NCI-H2107 (cell line): ENCODE data around the gene CAMK2B.

Experiments
- DNase-seq: peaks from one replicate; lab custom pipeline; 2025; lab: John Stamatoyannopoulos, UW

CAMK2B gene

DNA sequence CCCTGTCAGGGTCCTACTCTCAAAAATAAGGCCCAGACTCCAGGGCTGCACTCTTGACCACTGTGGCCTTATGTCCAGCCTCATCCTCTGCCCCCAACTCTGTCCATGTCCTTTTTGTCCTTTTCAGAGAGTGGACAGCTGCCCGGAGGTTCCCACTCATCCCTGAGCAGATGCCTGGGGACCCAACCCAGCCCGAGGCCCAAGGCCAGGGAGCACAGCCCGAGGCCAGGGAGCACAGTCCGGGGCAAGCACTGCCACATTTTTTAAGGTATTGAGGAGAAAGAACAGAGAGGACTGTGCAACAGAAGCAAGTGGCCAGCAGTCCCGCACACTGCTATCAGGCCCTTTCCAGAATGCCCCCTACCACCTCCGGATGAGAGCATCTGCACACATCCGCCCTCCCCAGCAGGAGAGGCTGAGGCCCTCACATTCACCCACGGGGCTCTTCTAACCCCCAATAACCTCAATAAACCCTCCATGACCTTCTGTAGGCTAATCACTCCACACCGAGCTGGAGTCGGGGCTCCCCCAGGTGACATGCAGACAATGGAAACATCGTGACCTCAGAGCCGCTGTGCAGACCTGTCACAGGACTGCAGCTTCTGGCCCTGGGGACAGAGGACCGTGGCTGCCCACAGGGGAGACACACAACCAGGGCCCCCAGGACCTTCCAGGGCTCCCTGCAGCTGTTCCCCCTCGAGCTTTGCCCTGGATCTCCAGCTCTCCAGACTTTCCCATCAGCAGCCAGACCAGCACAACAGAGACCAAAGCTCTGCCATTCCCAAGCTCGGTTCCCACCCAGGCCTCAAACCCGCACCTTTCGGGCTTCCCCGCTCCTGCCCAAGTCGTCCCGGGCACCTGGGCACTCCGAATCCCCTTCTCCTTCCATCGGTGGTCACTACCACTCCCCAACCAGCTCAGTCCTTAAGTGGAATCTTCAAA, 51.4 kb downstream of the CAMK2B start:
- DNase-seq: no peak

DNA sequence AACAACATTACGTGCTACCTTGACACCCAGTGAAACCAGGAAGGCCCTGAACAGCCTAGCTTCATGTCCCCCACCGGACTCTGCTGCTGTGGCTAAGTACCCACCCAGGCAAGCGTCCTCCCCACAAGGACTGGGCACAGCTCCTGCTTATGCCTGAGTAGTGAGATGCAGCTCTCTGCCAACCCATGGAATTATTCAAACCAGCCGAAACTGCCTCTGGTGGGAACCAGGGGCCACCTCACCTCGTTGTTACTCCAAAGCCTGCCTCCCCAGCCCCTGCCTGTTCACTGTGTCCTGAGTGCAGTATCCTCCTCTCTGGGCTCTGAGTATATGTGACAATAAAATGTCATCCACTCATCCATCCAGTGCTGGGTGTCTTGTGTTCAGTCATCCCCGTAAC, 52.4 kb downstream of the CAMK2B start:
- DNase-seq: no peak

GRCh38 chr7:44272456-44272855, 52.9 kb downstream of the CAMK2B start:
- no peak for DNase-seq

DNA sequence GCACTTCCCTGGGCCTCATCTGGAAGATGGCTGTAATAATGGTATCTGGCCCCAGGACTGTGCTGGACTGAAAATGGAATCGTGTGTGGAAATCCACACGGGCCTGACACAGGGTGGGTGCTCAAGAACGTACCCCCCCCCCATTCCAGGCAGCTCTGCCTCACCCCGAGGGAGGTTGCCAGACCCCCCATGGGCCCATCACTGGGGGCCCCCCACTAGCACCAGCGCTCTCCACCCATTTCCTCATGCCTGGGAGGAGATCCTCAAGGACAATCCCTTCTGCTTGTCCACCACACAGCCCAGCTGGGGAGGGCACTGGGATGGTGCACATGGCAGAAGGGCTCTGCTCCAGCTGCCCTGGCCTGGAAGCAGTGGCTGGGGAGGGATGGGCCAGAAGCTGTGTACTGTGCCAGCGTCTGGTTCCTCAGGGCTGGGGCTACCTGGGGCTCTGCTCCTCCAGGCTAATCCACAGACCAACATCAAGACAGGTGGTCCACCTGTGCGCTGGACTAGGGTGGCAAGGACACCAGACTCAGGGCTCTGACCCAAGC, 55.4 kb downstream of the CAMK2B start:
- DNase-seq: no peak

DNA sequence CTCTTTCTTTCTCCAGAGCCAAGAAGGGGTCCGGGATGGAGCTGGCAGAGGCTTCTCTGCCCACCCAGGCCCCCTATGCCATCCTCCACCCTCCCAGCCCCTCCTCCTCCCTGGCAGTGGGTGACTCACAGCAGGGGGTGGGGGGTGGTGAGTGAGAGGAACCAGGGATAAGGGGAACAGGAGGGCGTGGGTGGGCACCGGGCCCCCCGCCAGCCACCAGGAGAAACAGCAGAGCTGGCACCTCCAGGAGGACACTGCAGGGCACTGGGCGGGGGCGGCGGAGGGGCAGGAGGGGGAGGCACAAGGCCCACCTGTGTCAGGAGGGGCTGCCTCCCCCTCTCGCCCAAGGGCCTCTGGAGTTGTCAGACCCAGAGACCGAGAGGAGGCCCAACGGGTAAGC, 56.0 kb downstream of the CAMK2B start:
- no peak for DNase-seq

- DNase-seq: no peak
Measured at GRCh38 chr7:44268671-44269070, 56.7 kb downstream of the CAMK2B start.

- no peak for DNase-seq
Measured at GRCh38 chr7:44267719-44268421, 57.5 kb downstream of the CAMK2B start.

- DNase-seq: no peak
Measured at GRCh38 chr7:44267178-44267577, 58.2 kb downstream of the CAMK2B start.

DNA sequence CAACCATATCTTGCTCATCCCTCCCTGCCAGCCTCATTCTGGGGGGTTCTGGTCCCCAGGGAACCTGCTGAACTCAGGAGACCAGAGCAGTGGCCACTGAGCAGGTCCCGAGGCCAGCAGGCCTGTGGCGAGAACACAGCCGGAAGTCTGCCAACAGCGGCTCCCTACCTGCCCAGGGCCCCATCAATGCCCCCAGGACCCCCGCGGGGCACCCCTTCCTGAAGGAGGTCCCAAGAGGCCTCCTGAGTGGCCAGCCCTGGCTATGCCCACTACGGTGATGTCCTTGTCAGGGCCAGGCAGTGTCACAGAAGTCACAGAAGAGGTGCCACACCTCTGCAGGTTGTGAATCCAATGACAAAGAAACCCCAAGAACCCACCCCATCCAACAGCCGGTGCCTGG, 58.9 kb downstream of the CAMK2B start:
- DNase-seq: no peak

- DNase-seq: no peak
Measured at GRCh38 chr7:44265728-44266127, 59.7 kb downstream of the CAMK2B start.

DNA sequence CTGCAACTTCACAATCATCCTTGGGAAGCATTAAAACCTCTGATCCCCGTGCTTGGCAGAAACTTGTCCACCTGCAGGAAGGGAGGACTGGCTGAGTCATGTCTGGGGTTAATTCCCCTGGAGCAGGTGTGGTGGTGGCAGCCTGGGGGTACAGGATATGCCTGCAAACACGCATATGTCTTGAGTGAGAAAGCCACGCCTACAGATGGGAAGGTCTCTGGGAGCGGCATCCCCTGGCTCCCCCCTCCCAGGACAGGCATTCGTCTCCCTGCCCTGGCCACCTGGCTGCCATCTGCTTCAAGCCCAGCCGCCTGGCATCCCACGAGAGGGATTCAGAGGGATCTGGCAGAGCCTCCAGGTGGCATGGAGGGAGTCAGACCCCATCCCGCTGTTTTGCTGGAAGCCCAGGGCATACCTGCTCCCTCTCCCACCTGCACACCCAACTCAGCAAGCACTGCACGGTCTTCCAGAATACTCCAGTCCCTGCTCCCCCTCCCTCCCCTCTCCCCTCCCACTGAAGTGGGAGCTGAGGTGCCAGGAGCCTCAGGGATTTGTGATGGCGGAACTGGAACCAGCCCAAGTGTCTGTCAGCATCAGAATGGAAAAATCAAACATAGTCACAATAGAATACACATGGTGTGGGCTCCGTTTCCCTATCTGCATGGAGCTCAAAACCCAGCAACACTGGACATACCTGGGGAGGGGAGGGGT, 61.0 kb downstream of the CAMK2B start:
- peak; percentile 88 for DNase-seq

- no peak for DNase-seq
Measured at GRCh38 chr7:44263326-44264082, 61.9 kb downstream of the CAMK2B start.

GRCh38 chr7:44262031-44262430, 63.4 kb downstream of the CAMK2B start:
- no peak for DNase-seq

DNA sequence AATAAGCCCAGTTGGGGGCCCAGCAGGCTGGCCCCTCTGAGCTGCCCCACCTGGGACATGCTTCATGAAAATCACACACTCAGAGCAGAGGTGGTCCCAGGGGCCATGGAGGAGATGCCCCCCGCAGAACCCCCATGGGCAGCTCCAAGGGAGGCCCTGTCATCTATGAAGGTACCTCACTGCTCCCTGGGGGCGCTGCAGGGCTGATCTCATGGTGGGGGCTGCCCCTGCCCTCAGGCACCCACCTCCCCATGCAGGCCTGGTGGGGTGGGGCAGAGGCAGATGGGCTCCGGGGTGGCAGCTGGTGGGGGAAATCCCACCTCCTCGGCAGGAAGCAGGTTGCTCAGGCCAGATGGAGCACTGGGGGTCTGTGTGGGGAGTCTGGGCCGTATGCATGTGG, 64.2 kb downstream of the CAMK2B start:
- DNase-seq: no peak

DNA sequence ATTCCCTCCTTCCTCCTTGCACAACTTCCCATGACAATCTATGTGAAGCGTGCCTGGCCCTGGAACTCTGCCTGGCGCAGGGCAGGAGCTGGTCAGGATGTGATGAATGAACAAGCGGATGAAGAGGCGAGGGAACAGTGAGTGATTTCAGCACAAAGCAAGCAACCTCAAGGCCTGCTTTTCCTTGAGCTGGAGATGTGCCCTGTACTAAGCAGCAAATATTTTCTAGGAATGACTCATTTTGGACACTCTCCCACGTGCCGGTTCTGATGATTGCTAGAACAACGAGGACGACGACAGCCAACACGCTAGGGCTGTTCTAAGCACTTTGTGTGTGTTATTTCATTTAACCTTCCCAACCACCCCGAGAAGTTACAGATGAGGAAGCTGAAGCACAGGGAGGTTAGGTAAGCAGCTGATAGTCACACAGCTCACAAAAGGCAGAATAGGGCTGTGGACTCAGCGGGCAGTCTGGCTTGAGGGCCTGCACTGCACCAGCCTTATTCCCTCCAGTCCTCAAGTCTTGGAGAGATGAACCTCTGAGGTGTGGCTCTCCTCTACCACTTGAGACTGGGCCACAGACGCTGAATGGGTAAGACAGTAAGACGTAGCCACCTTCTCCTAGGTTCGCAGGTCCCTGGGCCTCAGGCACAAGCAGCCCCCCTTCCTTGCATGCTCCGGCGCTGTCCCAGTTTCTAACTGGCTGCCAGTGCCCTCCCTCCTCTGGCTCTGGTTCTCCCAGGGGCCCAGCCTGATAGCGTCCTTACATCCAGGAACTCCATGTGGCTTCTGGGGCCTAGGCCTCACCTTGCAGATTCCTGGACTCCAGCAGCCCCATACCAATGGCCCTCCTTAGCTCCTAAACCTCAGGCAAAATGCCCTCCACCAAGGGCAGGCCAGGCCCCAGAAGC, 65.6 kb downstream of the CAMK2B start:
- no peak for DNase-seq

- DNase-seq: no peak
Measured at GRCh38 chr7:44258865-44259546, 66.4 kb downstream of the CAMK2B start.

DNA sequence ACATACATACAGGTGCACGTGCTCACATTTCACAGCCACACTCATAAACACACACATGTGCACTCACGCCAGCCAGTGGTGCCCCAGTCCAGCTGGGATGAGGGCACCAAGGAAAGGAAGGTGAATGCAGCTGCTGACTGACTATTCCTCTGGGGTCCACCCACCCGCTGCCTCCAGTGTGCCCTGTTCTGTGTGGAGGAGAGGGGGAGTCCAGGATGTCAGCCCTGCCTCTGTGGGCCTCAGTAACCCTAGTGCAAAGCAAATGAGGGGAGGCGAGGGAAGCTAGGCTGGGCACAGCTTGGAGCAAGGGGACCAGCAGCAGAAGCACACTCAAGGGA, 67.0 kb downstream of the CAMK2B start:
- no peak for DNase-seq

GRCh38 chr7:44257618-44258422, 67.6 kb downstream of the CAMK2B start:
- no peak for DNase-seq

DNA sequence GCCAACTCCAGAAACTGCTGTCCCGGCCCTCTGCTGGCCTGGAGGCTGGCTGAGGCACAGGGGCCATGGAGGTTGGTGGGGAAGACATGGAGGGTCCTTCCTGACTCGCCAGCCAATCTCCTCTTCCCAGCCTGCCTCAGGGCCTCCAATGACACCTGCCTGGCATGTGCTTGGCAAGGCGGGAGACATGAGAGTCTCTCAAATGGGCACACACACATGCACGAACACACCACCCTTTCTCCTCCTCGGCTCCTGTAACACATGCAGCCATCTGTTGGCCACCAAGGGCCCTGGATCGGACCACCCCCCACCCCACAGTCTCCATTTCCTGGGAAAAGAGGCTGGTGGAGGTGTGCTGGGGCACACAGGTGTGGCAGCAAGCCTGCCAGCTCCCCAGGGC, 68.2 kb downstream of the CAMK2B start:
- no peak for DNase-seq
